NCI-H774 (cell line): ENCODE data around the gene CAB39L.

Experiments used
- DNase-seq: peaks from one replicate; lab custom pipeline; 2025; lab: John Stamatoyannopoulos, UW

The CAB39L gene

DNA sequence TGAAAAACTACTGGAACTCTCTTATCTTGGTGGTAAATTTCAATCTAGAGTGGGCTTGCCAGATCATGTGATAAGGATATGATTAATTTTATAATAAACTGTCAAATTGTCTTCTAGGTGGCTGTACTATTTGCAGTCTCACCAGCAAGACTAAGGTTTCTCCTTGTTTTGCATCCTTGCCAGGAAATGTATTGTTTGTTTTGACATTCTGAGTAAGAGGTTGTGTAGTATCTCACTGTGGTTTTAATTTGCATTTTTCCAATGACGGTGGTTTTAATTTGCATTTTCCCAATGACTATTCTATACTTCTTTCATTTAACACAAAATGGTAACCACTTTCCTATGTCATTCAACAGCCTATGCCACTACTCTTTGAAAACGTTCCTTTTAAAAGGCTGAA, 2.0 kb downstream of the CAB39L start:
- DNase-seq = no peak

DNA sequence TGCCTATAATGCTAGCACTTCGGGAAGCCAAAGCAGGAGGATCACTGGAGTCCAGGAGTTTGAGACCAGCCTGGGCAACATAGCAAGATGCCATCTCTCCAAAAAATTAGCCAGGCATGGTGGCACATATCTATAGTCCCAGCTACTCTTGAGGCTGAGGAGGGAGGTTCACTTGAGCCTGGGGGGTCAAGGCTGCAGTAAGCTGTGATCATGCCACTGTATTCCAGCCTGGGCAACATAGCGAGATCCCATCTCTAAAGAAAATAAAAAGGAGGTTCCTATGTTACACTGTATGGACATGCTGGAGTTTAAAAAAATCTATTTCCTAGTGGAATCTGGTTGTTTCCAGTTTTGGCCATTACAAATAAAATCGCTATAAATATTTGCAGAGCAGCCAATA, 2.6 kb downstream of the CAB39L start:
- no peak for DNase-seq

DNA sequence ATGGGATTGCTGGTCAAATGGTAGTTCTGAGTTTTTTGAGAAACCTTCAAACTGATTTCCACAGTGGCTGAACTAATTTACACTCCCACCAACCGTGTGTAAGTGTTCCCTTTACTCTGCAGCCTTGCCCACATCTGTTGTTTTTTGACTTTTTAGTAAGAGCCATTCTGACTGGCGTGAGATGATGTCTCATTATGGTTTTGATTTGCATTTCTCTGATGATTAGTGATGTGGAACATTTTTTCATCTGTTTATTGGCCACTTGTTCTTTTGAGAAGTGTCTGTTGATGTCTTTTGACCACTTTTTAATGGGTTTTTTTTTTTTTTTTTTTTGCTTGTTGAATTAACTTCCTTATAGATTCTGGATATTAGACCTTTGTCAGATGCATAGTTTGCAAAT, 4.3 kb downstream of the CAB39L start:
- DNase-seq = no peak

DNA sequence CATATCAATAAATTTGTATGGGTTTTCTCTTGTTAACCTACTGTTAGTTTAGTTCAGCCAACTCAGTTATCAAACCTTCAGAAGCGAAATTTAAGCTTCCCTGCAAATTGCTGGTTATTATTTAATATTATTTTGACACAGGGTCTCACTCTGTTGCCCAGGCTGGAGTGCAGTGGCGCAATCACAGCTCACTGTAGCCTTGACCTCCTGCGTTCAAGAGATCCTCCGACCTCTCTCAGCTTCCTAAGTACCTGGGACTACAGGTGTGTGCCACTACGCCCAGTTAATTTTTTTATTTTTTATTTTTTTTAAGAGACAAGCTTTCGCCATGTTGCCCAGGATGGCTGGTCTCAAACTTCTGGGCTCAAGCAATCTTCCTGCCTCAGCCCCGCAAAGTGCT, 6.2 kb downstream of the CAB39L start:
- DNase-seq = no peak

DNA sequence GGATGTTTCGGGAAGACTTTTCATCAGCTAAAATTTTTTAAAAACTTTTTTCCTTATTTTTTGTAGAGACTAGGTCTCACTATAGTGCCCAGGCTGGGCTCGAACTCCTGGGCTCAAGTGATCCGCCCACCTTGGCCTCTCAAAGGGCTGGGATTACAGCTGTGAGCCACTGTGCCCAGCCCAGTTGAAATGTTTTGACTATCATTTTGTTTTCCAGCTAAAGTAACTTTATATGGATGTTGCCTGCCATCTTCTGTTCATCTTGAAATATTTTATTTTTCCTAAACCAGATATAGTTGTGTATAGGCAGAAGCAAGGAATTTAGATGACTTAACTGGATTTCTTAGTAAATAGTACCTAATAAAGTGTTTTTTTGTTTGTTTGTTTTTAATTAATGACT, 7.0 kb downstream of the CAB39L start:
- no peak for DNase-seq

GRCh38 chr13:49435992-49436391, 7.9 kb downstream of the CAB39L start:
- DNase-seq = no peak

- DNase-seq = no peak
Measured at GRCh38 chr13:49429121-49429520, 14.7 kb downstream of the CAB39L start.

DNA sequence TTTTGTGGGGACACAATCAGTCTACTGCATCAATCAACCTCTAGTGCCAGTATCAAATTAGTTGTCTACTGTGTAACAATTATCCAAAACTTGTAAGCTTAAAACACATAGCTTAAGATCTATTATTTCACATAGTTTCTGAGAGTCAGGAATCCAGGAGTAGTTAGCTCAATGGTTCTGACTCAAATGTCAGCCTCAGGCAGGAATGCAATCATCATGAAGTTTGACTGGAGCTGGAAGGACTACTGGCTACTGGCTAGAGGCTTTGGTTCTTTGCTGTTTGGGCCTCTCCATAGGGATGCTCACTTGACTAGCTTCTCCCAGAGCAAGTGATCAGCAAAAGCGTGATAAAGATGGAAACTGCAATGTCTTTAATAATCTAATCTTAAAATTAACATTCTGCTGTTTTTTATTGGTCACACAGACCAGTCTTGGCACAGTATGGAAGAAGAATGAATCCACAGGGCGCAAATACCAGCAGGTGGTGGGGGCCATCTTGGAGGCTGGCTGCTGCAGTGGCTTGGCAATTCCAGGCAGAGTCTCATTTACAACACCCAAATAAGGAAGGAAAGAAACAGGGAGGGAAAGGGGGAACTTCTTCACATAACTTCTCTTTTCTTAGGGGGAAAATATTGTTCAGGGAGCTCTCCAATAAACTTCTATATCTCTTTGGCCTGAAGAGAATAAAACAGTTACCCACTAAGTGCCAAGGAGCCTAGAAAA, 15.7 kb downstream of the CAB39L start:
- no peak for DNase-seq

- no peak for DNase-seq
Measured at GRCh38 chr13:49424011-49424560, 19.8 kb downstream of the CAB39L start.

GRCh38 chr13:49421391-49421790, 22.5 kb downstream of the CAB39L start:
- no peak for DNase-seq

- DNase-seq = no peak
Measured at GRCh38 chr13:49419276-49419675, 24.6 kb downstream of the CAB39L start.

DNA sequence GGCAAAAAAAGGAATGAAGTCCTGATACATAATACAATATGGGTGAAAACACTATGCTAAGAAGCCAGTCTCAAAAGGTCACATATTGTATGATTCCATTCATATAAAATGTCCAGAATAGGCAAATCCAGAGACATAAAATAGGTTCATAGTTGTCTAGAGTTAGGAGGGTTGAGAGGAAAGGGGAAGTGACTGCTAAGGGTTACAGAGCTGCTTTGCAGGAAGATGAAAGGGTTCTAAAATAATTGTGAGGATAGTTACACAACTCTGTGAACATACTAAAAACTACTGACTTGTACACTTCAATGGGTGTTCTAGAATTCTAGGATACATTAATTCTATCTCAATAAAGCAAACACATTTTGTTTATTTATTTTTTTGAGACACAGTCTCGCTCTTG, 25.7 kb downstream of the CAB39L start:
- no peak for DNase-seq

- DNase-seq = no peak
Measured at GRCh38 chr13:49417161-49417560, 26.7 kb downstream of the CAB39L start.

- DNase-seq = no peak
Measured at GRCh38 chr13:49412749-49413148, 31.1 kb downstream of the CAB39L start.

- no peak for DNase-seq
Measured at GRCh38 chr13:49411353-49411752, 32.5 kb downstream of the CAB39L start.

GRCh38 chr13:49410477-49410876, 33.4 kb downstream of the CAB39L start:
- no peak for DNase-seq

DNA sequence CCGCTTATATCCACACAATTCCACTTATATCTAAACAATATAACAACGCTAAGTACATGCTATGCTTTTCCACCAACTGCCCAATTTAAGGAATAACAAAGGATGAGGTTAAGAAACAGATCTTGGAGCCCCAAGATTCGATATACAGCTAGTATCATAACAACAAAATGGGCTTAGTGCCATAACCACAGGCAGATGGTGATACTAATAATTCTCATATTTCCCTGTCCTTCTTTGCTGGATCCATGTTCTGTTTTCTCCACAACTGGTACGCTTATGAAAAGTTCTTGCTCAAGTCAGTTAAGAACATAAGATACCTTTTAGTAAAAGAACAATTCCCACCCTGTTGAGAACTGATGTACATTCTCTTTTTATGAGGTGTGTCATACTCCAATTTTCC, 33.9 kb downstream of the CAB39L start:
- no peak for DNase-seq

DNA sequence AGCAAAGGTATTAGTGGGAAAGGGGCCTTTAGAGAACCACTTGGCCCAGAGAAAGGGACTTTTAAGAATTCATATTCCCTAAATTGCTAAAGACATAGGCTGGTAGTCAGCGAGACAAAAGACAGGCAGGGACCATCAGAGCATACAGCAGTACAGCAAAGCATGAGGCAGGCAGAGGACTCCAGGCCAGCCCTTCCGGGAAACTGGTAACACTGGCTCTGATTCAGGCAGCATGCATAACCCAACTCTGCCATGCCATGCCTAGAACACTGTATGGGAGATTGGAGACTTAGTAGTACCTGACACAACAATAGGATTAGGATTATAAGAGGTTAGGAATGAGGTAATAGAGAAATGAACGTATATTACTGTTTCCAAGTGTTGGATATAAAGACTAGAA, 34.9 kb downstream of the CAB39L start:
- DNase-seq = no peak

DNA sequence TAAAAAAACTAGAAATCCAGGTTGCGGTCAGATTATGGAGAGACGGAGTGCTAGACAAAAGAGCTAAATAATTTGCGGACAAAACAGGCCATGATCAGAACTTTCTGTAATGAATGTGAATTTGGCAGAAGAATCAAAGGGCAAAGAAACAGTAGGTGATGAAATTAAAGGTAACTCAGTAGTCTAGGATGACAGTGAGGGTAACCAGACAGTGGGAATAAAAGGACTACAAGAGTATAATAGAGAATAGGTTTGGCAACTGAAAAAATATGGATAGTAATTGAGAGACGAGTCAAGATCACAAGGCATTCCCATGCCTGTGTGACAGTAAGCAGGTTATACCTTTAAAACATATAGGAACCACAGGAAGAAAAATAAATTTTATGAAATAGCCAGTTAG, 35.9 kb downstream of the CAB39L start:
- DNase-seq = no peak

- DNase-seq = no peak
Measured at GRCh38 chr13:49407068-49407467, 36.8 kb downstream of the CAB39L start.

DNA sequence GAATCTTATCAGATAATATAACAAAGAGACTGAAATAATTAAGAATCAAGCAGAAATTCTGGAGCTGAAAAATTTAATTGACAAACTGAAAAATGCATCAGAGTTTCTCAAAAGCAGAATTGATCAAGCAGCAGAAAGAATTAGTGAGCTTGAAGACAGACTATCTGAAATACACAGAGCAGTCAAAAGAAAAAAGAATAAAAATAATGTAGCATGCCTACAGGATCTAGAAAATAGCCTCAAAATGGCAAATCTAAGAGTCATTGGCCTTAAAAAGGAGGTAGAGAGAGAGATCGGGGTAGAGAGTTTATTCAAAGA, 39.2 kb downstream of the CAB39L start:
- no peak for DNase-seq

GRCh38 chr13:49403996-49404702, 39.7 kb downstream of the CAB39L start:
- DNase-seq = no peak

- DNase-seq = no peak
Measured at GRCh38 chr13:49400755-49401659, 42.9 kb downstream of the CAB39L start.
